ENCODE data around the gene MAP6. TPM values are rescaled to one million over a fixed set of nuclear protein-coding genes. Genes with fewer than 3 reads are reported as not detected.
"Not testable (repeated sequence)": the region's sequence is repeated elsewhere in the genome, so short reads cannot be mapped to it uniquely, and the experiment has no call there.

The MAP6 gene
- total RNA-seq, 1 donor from 2014 or later, result 6.9 TPM

GRCh38 chr11:75697906-75698581 is 29.2 kb upstream of the MAP6 start:
- TF ChIP-seq CTCF (IDR thresholded peaks at IDR 0.05), result no peak
- TF ChIP-seq POLR2AphosphoS5 (IDR thresholded peaks at IDR 0.05; ENCODE audit: insufficient read depth in 1 of 2, low read depth in 1 of 2), result no peak
- no peak for TF ChIP-seq POLR2A (IDR thresholded peaks at IDR 0.05)
- Histone ChIP-seq H3K27me3 (no peaks in the 10 kb centered on the region), H3K9me3 (no peaks in the 10 kb centered on the region), H3K4me1 (no peaks in the 10 kb centered on the region), H3K36me3 (no peaks in the 10 kb centered on the region), H3K4me3 (no peak overlapping the region), H3K27ac (no peak overlapping the region)
- intact Hi-C loops (cut with DNase I), result no loop called here
- no peak for DNase-seq (ENCODE audit: extremely low spot score in 2 of 2)

GRCh38 chr11:75691804-75692203 is 23.0 kb upstream of the MAP6 start:
- Histone ChIP-seq H3K4me1 (no peaks in the 10 kb centered on the region), H3K4me3 (no peak overlapping the region), H3K27me3 (no peaks in the 10 kb centered on the region), H3K36me3 (no peaks in the 10 kb centered on the region), H3K27ac (no peak overlapping the region), H3K9me3 (no peaks in the 10 kb centered on the region)
- intact Hi-C loops (cut with DNase I), result no loop called here
- DNase-seq (ENCODE audit: extremely low spot score in 2 of 2), result no peak
- TF ChIP-seq POLR2AphosphoS5 (IDR thresholded peaks at IDR 0.05; ENCODE audit: insufficient read depth in 1 of 2, low read depth in 1 of 2) (no peak), CTCF (IDR thresholded peaks at IDR 0.05) (no peak), POLR2A (IDR thresholded peaks at IDR 0.05) (no peak)

- Histone ChIP-seq H3K9me3 (peaks cover 6% of the 10 kb centered on the region), H3K36me3 (no peaks in the 10 kb centered on the region), H3K27ac (no peak overlapping the region), H3K4me1 (no peaks in the 10 kb centered on the region), H3K4me3 (no peak overlapping the region), H3K27me3 (no peaks in the 10 kb centered on the region)
- intact Hi-C loops (cut with DNase I), result no loop called here
- no peak for TF ChIP-seq POLR2A (IDR thresholded peaks at IDR 0.05)
- TF ChIP-seq CTCF (IDR thresholded peaks at IDR 0.05), result no peak
- no peak for TF ChIP-seq POLR2AphosphoS5 (IDR thresholded peaks at IDR 0.05; ENCODE audit: insufficient read depth in 1 of 2, low read depth in 1 of 2)
- no peak for DNase-seq (ENCODE audit: extremely low spot score in 2 of 2)
Measured at GRCh38 chr11:75689863-75690609, 21.2 kb upstream of the MAP6 start.

- H3K27me3 ChIP-seq; H3K4me1 ChIP-seq; H3K4me3 ChIP-seq; intact Hi-C loops (cut with DNase I); H3K36me3 ChIP-seq; DNase-seq (ENCODE audit: extremely low spot score in 2 of 2); H3K9me3 ChIP-seq; H3K27ac ChIP-seq: not testable (repeated sequence)
Measured at GRCh38 chr11:75683856-75684255, 15.0 kb upstream of the MAP6 start.

DNA sequence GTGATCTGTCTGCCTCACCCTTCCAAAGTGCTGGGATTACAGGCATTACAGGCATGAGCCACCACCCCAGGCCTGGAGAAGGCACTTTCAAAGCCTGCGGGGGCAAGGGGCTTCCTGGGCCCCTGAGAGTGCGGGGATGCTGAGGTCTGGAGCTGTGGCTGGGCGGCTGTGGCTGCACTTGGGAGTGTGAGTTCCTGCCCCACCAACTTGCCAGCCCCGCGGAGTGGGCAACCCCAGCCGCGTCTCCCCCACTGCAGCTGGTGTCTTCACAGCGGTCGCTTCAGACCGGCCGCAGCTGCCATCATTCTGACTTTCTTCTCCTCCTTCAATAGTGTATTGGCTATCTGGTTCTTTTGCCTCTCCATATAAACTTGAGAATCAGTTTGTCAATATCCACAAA is 10.7 kb upstream of the MAP6 start:
- Histone ChIP-seq H3K27ac (no peak overlapping the region), H3K27me3 (no peaks in the 10 kb centered on the region), H3K4me1 (no peaks in the 10 kb centered on the region), H3K36me3 (no peaks in the 10 kb centered on the region), H3K9me3 (no peaks in the 10 kb centered on the region), H3K4me3 (no peak overlapping the region)
- intact Hi-C loops (cut with DNase I), result no loop called here
- TF ChIP-seq CTCF (IDR thresholded peaks at IDR 0.05) (no peak), POLR2A (IDR thresholded peaks at IDR 0.05) (no peak), POLR2AphosphoS5 (IDR thresholded peaks at IDR 0.05; ENCODE audit: insufficient read depth in 1 of 2, low read depth in 1 of 2) (no peak)
- DNase-seq (ENCODE audit: extremely low spot score in 2 of 2), result no peak
